Measurements from ENCODE around the gene FOSL2. TPM values are rescaled to one million over a fixed set of nuclear protein-coding genes. Genes with fewer than 3 reads are reported as not detected.

The FOSL2 gene
- total RNA-seq, 1 experiment from 2014 or later = 44.8 TPM

GRCh38 chr2:28374331-28374730 lies 18.3 kb upstream of the FOSL2 start:
- no peak for DNase-seq (ENCODE audit: low read depth)

GRCh38 chr2:28375236-28375635 lies 17.4 kb upstream of the FOSL2 start:
- DNase-seq (ENCODE audit: low read depth) = no peak

- no peak for DNase-seq (ENCODE audit: low read depth)
Measured at GRCh38 chr2:28375742-28376631, 16.7 kb upstream of the FOSL2 start.

- DNase-seq (ENCODE audit: low read depth) = no peak
Measured at GRCh38 chr2:28377195-28377816, 15.4 kb upstream of the FOSL2 start.

DNA sequence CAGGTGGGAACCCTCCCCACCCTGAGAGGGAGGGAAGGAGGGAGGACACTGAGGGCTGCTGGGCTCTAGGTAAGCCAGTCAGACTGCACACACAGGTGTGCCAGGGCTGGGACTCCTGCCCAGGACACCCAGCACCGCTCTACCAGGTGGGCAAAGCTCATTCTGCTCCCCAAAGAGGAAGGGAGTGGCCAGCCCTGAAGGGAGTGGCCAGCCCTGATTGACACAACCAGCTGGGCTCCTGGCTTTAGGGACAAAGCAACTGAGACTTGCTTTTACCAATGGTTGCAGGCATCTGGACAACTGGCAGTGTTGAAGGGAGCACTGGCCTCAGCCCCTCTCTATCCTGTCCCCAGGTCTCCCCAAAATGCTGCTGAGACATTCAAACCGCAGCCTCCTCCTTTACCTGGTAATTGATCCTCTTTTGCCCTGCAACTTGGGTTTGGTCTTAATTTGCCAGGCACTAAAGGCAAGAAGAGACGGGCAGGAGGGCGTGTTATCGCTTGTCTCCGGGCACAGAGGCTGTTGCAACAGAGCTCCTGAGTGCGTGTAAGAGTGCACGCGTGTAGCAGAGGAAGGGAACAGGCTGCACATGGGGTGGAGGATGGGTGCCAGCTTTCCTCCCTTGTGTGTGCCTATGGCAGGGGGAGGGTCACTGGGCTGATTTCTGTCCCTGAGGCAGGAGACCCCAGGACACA lies 14.5 kb upstream of the FOSL2 start:
- no peak for DNase-seq (ENCODE audit: low read depth)

- DNase-seq (ENCODE audit: low read depth) = no peak
Measured at GRCh38 chr2:28378679-28379584, 13.7 kb upstream of the FOSL2 start.

DNA sequence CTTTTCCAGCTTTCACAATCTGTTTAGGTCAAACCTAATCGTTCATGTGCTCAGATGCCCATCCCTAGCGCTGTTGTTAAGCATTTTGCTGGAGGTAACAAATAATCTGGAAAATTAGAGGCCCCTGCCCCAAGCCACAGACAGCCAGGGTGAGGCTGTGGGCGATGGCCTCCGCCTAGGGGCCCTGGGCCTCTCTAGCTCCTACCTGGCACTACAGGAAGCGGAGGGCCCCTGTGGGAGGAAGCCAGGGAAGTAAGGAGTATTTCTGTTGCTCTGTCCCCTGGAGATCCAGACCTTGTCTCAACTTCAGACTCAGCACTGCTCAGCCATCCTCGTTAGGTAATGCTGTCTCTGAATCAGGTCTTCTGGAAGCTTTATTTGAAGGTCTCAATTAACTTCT lies 12.4 kb upstream of the FOSL2 start:
- no peak for DNase-seq (ENCODE audit: low read depth)

DNA sequence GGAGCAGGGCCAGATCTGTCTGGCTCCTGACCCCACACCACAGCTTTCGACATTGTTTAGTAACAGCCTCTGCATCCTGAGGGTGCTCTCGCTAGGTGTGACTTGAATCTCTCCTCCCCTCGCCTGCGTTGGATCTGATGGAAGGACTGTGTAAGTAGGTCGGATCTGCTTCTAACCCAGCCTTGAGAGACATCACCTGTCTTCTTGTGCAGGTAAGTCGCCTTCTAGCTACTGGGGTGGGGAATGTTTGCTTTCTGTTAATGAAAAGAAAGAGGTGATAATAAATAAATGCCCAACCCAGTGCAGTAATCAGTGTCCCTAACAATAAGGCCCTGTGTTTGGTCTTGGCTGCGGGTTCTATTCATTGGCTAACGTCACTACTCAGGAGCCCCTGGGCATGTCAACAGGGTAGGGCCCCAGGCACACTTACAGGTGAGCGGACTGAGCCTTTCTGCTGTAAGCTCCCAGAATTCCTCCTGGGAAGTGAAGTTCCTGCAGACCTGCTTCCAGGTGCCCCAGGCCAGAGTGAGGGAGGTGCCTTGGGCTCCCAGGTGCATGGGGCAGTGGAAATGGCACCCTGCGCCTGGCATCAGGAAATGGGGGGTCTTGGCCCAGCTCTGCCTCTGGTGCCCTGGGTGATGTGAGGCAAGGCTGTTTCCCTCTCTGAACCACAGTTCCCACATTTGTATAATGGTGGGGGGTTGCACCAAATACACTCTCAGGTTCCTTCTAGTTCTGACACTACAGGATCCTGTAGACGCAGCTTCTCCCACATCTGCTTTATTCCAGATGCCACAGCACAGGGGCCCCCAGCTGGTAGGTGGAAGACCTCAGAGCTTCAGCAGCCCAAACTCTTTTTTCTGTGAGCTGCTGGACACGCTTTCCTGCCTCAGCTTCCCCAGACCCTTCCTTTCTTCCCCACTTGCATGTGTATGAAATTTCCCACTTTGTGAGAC lies 11.2 kb upstream of the FOSL2 start:
- DNase-seq (ENCODE audit: low read depth) = no peak

GRCh38 chr2:28382755-28383154 lies 9.9 kb upstream of the FOSL2 start:
- DNase-seq (ENCODE audit: low read depth) = no peak

DNA sequence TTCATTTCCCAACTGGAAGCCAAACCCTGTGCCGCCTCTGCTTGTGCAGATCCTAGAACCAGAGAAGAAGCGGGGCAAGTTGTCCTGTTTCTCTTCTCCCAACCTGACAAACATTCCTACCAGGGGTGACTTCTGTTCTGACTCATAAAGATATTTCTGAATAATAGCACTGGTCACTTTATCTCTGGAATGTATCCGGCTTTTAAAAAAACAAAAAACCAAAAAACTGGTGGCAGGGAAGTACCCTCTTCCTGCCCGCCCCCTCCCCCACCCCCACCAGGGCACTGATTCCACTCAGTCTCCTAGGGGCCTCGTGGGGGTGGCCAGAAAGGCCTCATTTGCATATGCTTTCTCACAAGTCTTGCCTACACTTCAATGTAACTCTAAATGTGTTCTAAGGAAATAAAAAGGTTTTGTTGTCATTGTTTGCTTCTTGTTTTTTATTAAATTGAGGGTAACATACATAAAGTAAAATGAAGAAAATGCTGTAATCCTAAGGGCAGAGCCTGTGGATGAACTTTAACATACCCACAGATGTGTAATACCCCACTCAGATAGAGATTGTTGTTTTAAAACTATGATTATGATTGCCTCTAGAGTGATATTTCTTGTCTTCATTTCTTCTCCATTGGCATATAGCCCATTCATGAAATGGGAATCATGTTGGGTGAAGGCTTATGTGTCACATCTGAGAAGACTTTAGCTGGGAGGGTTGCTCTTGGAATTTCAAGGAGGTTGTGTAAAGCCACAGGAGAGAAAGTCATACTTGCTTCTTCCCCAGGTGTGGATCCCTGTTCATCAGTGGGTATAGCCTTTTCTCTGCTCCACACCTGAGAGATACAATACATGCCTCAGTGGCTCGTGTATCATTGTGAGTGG lies 5.3 kb upstream of the FOSL2 start:
- DNase-seq (ENCODE audit: low read depth) = peak; percentile 72

DNA sequence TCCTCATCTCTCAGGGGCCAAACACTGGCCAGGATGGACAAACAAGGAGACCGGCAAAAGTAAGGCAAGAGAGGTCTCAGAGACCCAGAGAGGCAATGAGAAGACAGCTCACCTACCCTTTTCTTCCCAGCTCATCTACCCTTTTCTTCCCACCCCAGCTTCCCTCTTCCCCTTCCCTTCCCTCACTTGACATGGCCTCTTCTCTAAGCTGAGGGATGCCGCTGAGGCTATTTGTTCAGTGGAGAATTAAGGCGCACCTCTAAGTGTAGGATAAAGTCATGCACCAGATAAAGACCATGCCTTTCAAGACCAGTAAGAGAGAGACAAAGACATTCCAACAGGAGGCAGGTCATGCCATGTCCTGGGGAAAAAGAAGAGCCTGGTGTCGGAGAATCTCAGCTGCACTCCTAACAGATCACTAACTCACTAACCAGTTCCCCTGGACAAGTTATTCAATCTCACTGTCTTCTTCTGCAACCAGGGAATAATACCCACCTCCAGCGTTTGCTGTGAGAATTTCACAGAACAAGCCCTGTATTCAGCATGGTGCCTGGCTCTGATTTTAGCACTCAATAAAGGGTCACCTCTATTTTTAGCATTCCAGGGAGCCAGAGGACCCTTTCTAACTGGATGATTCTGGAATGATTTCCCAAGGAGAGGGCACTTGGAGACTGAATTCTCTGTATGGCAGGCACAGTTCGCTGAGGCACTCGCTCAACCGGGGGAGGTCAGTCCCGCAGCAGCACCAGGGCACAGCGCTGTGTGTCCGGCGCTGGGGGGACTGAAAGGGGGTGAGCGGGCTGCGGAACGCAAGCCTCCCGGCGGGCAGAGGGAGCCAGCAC lies 3.0 kb upstream of the FOSL2 start:
- DNase-seq (ENCODE audit: low read depth) = no peak

DNA sequence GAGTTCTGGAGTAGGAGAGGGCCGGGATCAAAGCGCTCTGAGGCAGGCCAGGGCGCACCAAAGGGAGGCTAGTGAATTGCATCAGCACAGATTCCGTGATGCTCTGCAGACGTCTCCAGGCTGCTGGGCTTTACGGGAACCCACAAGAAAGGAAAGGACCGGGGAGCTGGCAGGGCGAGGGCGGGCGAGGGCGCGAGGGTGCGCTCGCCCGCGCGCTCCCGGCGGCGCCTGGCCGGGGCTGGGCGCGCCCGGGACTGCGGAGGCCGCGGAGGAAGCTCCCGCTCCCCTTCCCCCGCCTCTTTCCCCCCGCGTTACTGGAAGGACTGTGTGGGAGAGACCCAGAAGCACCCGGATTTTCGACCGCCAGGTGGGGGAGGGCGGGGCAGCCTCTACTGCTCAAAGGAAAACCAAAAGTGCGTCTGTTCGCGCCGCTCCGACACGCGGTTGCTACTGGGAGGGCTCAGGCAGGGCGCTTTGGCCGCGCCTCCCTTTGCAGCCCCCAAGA lies 2.4 kb upstream of the FOSL2 start:
- peak; percentile 95 for DNase-seq (ENCODE audit: low read depth)

DNA sequence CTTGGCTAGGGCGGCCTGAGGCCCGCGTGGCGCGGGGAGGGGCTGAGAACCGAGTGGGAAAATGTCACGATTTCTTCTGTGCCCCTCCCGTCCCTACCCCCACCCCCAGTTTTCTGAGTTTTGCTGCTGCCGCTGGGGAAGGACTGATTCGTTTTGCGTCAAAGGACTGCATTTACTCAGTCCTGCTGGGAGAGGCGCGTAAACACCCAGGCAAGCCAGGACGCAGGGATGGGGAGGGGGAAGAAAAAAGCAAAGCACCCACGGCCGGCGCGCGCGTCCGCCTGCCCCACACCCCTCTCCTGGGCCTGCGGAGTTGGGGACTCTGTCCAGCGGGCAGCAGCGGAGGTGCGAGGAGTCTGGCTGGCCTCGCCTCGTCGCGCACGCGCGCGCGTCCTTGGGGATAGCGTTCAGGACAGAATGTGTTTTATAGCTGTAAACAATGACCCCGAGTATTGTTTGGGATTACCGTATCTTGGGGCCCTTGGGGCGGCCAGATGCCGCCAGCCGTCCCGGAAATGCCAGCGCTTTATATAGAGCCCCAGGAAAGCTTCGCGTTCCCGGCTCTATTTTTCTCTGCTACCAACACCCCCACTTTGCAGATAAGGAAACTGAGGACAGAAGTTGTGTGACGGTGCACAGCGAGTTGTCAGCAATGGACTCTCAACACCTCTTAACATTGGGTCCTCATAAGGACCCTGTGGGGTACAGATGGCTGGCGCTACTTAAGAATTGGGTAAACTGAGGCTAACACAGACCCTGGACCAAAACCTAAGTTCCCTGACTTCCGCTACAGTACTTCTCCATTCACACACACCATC lies 1.7 kb upstream of the FOSL2 start:
- no peak for DNase-seq (ENCODE audit: low read depth)

DNA sequence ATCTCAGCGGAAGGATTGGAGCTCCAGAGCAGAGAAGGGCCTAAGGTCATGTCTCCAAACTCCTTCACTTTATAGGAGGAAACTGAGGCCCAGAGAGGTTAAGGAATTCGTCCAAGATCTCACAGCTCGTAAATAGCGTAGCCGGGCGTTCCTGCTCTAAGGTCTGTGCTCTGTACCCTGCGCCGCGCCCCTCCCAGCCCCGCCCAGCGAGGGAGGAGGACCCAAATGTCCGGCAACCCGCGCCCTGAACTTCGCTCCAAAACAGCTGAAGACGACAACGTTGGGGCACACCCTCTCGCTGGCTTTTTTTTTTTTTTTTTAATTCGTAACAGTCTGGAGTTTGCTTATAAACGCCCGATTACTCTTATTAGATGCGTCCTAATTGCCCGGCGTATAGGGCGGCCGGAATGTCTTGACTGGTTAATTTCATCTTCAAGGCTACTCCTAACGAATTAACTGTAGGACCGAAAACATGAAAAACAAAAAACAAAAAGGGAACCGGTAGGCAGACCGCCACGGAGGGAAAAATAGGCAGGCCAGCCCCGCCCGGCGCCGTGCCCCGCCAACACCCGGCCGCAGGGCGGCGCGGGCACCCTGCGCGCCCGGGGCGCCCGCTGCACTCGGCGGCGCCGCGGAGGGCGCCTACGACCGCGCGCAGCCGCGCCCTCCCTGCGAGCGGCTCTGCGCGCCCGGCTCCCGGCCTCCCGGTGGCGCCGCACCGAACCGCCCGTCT lies 928 bp upstream of the FOSL2 start:
- DNase-seq (ENCODE audit: low read depth) = peak; percentile 93

DNA sequence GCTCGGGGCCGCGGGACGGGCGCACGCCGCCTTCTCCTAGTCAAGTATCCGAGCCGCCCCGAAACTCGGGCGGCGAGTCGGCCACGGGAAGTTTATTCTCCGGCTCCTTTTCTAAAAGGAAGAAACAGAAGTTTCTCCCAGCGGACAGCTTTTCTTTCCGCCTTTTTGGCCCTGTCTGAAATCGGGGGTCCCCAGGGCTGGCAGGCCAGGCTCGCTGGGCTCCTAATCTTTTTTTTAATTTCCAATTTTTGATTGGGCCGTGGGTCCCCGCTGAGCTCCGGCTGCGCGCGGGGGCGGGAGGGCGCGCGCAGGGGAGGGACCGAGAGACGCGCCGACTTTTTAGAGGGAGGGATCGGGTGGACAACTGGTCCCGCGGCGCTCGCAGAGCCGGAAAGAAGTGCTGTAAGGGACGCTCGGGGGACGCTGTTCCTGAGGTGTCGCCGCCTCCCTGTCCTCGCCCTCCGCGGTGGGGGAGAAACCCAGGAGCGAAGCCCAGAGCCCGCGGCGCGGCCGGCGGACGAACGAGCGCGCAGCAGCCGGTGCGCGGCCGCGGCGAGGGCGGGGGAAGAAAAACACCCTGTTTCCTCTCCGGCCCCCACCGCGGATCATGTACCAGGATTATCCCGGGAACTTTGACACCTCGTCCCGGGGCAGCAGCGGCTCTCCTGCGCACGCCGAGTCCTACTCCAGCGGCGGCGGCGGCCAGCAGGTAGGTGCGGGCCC lies 617 bp downstream of the FOSL2 start:
- DNase-seq (ENCODE audit: low read depth) = peak; percentile 74

GRCh38 chr2:28394331-28394877 lies 1.7 kb downstream of the FOSL2 start:
- DNase-seq (ENCODE audit: low read depth) = peak; percentile 67
